GM12872 (cell line): ENCODE results near the gene ICAM4.

ENCODE experiments used
- TF ChIP-seq, protein P1 (sequence below): IDR thresholded peaks from 3 replicates; pipeline ENCODE4 v1.5.1; 2011; ENCODE audit warnings: low read depth, mild to moderate bottlenecking, low read length, moderate library complexity; ENCODE audit not compliant: insufficient read depth

ICAM4 gene

GRCh38 chr19:10251792-10252694, 34.7 kb upstream of the ICAM4 start, which contains the start of gene MRPL4:
Gene MRPL4, plus strand, starts transcription at chr19:10252214. Its CDS starts 40 bp downstream, at chr19:10252254.
- TF ChIP-seq, protein P1, sequence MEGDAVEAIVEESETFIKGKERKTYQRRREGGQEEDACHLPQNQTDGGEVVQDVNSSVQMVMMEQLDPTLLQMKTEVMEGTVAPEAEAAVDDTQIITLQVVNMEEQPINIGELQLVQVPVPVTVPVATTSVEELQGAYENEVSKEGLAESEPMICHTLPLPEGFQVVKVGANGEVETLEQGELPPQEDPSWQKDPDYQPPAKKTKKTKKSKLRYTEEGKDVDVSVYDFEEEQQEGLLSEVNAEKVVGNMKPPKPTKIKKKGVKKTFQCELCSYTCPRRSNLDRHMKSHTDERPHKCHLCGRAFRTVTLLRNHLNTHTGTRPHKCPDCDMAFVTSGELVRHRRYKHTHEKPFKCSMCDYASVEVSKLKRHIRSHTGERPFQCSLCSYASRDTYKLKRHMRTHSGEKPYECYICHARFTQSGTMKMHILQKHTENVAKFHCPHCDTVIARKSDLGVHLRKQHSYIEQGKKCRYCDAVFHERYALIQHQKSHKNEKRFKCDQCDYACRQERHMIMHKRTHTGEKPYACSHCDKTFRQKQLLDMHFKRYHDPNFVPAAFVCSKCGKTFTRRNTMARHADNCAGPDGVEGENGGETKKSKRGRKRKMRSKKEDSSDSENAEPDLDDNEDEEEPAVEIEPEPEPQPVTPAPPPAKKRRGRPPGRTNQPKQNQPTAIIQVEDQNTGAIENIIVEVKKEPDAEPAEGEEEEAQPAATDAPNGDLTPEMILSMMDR, result no peak

- TF ChIP-seq, protein P1, result no peak
Observed at GRCh38 chr19:10252707-10253106, 34.0 kb upstream of the ICAM4 start.

GRCh38 chr19:10254244-10254643, 32.5 kb upstream of the ICAM4 start:
- TF ChIP-seq, protein P1, result no peak

- TF ChIP-seq, protein P1, result no peak
Observed at GRCh38 chr19:10255358-10255757, 31.4 kb upstream of the ICAM4 start.

GRCh38 chr19:10256551-10256950, 30.2 kb upstream of the ICAM4 start:
- TF ChIP-seq, protein P1, result no peak

GRCh38 chr19:10256970-10257615, 29.7 kb upstream of the ICAM4 start:
- TF ChIP-seq, protein P1, result no peak

DNA sequence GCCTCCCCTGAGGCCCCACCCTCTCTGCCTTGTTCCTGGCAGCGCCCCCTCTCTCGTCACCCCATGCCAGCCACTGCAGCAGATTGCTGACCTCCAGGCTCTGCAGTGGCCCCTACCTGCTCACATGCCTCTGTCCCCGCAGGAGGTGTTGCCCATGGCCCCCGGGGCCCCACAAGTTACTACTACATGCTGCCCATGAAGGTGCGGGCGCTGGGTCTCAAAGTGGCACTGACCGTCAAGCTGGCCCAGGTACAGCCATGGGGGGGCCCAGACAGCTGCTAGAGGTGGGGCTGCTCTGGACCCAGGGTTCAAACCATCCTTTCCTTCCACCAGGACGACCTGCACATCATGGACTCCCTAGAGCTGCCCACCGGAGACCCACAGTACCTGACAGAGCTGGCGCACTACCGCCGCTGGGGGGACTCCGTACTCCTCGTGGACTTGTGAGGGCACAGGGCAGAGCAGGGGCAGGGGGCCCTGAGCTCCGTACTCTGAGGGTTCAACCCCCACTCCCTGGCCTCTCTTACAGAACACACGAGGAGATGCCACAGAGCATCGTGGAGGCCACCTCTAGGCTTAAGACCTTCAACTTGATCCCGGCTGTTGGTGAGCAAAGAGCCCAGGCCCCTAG, 28.6 kb upstream of the ICAM4 start:
- TF ChIP-seq, protein P1, result no peak
